Vagina (tissue), 2 donors: ENCODE results near the gene KATNB1.
A peak's percentile ranks its signal among the peaks of the same experiment; 100 is the strongest.

Source experiments
- CTCF ChIP-seq, 3 experiments: fragments of 450-650 bp in 2 of 3; fragments of 200-600 bp in 1 of 3; sonication (generic) in 1 of 3; IDR thresholded peaks; one replicate each; pipeline ENCODE4 v1.5.1; 2017 to 2019; ENCODE audit warnings: antibody characterized with exemption in 3 of 3, mild to moderate bottlenecking in 2 of 3, moderate library complexity in 2 of 3
- POLR2A ChIP-seq, 2 donors: fragments of 450-650 bp; IDR thresholded peaks; one replicate each; pipeline ENCODE4 v1.6.1; 2017; ENCODE audit warnings: antibody characterized with exemption in 2 of 2, mild to moderate bottlenecking in 2 of 2, moderate library complexity in 2 of 2
- POLR2AphosphoS5 ChIP-seq, 2 donors: sonication (generic); formaldehyde crosslinking; IDR thresholded peaks; one replicate each; pipeline ENCODE4 v1.9.0; 2017; ENCODE audit warnings: antibody characterized with exemption in 2 of 2, mild to moderate bottlenecking in 2 of 2, low read depth in 1 of 2; ENCODE audit not compliant: insufficient read depth in 1 of 2

GRCh38 chr16:57720142-57720575 is 15.4 kb upstream of the KATNB1 start:
- TF ChIP-seq CTCF (IDR thresholded peaks at IDR 0.05) (peak in 1 of 3 experiments; percentile 11), POLR2A (IDR thresholded peaks at IDR 0.05) (no peak), POLR2AphosphoS5 (IDR thresholded peaks at IDR 0.05; ENCODE audit: insufficient read depth in 1 of 2, low read depth in 1 of 2) (no peak)
